K562 (cell line): ENCODE results near the gene NBEA. TPM values are rescaled to one million over a fixed set of nuclear protein-coding genes. Genes with fewer than 3 reads are reported as not detected.

Experiments used
- ATAC-seq: fragments of 200-7000 bp; cut with Tn5 transposase; 3 replicates; pipeline ENCODE4 v1.9.1; 2020; ENCODE audit warnings: moderate library complexity
- BruUV-seq: library from RNA; stranded (reverse); fragments of 400-500 nt; replicated peaks from 2 replicates; lab custom pipeline; 2021; lab: Mats Ljungman, UMichigan
- CTCF ChIA-PET: fragments of 300-600 bp; formaldehyde crosslinking; extraction: SDS; loops from one replicate; lab custom pipeline; 2021; ENCODE audit warnings: low intra/inter-chr PET ratio; lab: Yijun Ruan, JAX
- POLR2A ChIA-PET: fragments of 300-600, 350-650 bp; sonication (Branson Sonifier 250); formaldehyde crosslinking; extraction: SDS; loops from one replicate; lab custom pipeline; 2021; ENCODE audit warnings: antibody characterized with exemption, inconsistent platforms; lab: Yijun Ruan, JAX
- DNase-seq, 4 experiments: peaks; one replicate each; pipeline versions ENCODE4 v3.0.0 to v3.0.0-alpha.2; 2011 to 2018; ENCODE audit warnings: low spot score in 3 of 4, mixed read lengths in 3 of 4; ENCODE audit errors: extremely low read depth in 1 of 4
- FAIRE-seq: peaks from 2 replicates; lab custom pipeline; 2011; peaks lifted over from hg19 to GRCh38; lab: Jason Lieb, UNC
- H2AFZ ChIP-seq: 2 replicates; pipeline ENCODE4 v1.6.0; 2011; ENCODE audit warnings: low read depth, low read length, control low read depth, inconsistent platforms
- H3K27ac ChIP-seq: fragments of 200-600 bp; 3 replicates; pipeline ENCODE4 v1.8.0; 2011; ENCODE audit warnings: low read depth, mild to moderate bottlenecking, control low read depth, inconsistent platforms, low read length, moderate library complexity, mixed read lengths; ENCODE audit errors: extremely low read depth
- H3K27me3 ChIP-seq, 2 experiments: fragments of 300-600 bp in 1 of 2; 2 replicates in 1 of 2; 3 replicates in 1 of 2; pipeline versions ENCODE4 v1.6.0 to v1.8.0; 2011; ENCODE audit warnings: inconsistent platforms in 2 of 2, low read length in 2 of 2, mild to moderate bottlenecking in 1 of 2, mixed read lengths in 1 of 2, moderate library complexity in 1 of 2; ENCODE audit not compliant: control insufficient read depth in 2 of 2, insufficient read depth in 2 of 2
- H3K36me3 ChIP-seq: fragments of 300-600 bp; 3 replicates; pipeline ENCODE4 v1.8.0; 2011; ENCODE audit warnings: mild to moderate bottlenecking, low read length, inconsistent platforms; ENCODE audit not compliant: control insufficient read depth, insufficient read depth
- H3K4me1 ChIP-seq, 2 experiments: fragments of 200-600 bp in 1 of 2; replicated peaks in 1 of 2; 2 replicates in 1 of 2; 3 replicates in 1 of 2; pipeline versions ENCODE4 v1.5.1 to v1.8.0; 2011; ENCODE audit warnings: inconsistent platforms in 2 of 2, low read length in 2 of 2, mild to moderate bottlenecking in 1 of 2, mixed read lengths in 1 of 2, moderate library complexity in 1 of 2; ENCODE audit not compliant: control insufficient read depth in 2 of 2, insufficient read depth in 2 of 2
- H3K4me2 ChIP-seq: 2 replicates; pipeline ENCODE4 v1.6.1; 2011; ENCODE audit warnings: low read length, control low read depth, inconsistent platforms, mixed read lengths; ENCODE audit not compliant: insufficient read depth
- H3K4me3 ChIP-seq: fragments of 200-600 bp; sonication (generic), shearing (Covaris generic); 2 replicates; pipeline ENCODE4 v1.5.1; 2016; ENCODE audit warnings: control low read depth, inconsistent platforms
- H3K79me2 ChIP-seq: fragments of 200-600 bp; 3 replicates; pipeline ENCODE4 v1.8.0; 2011; ENCODE audit warnings: low read length, inconsistent platforms; ENCODE audit not compliant: control insufficient read depth, insufficient read depth
- H3K9ac ChIP-seq, 2 experiments: 2 replicates each; pipeline versions ENCODE4 v1.6.0 to v1.6.1; 2011; ENCODE audit warnings: low read depth in 2 of 2, low read length in 2 of 2, control low read depth in 1 of 2, inconsistent platforms in 1 of 2, mild to moderate bottlenecking in 1 of 2, mixed read lengths in 1 of 2; ENCODE audit not compliant: insufficient read depth in 1 of 2
- H3K9me1 ChIP-seq: one replicate; pipeline ENCODE4 v1.6.0; 2011; ENCODE audit warnings: inconsistent platforms, mild to moderate bottlenecking, low read length, moderate library complexity; ENCODE audit not compliant: control insufficient read depth, insufficient read depth
- H3K9me3 ChIP-seq: replicated peaks from 2 replicates; pipeline ENCODE4 v1.5.1; 2011; ENCODE audit warnings: low read depth, low read length, inconsistent platforms; ENCODE audit not compliant: control insufficient read depth, insufficient read depth
- H4K20me1 ChIP-seq: replicated peaks from 2 replicates; pipeline ENCODE4 v1.6.1; 2011; ENCODE audit warnings: low read length, inconsistent platforms, mixed read lengths; ENCODE audit not compliant: control insufficient read depth, insufficient read depth
- ELF2 ChIP-seq: fragments of 250-450 bp; sonication (Bioruptor Pico); IDR thresholded peaks from 2 replicates; pipeline ENCODE4 v1.5.0; 2021; ENCODE audit warnings: mild to moderate bottlenecking
- FOXJ3 ChIP-seq: sonication (generic); formaldehyde crosslinking; IDR thresholded peaks from 2 replicates; pipeline ENCODE4 v1.4.0; 2020; ENCODE audit warnings: mild to moderate bottlenecking, missing genetic modification reagents
- KLF16 ChIP-seq: IDR thresholded peaks from 2 replicates; pipeline ENCODE4 v1.6.1; 2016; ENCODE audit warnings: antibody characterized with exemption
- NBN ChIP-seq: fragments of 450-650 bp; IDR thresholded peaks from 2 replicates; pipeline ENCODE4 v1.6.1; 2016; ENCODE audit warnings: low read depth, mild to moderate bottlenecking
- PHTF2 ChIP-seq: fragments of 250-450 bp; sonication (Bioruptor Pico); IDR thresholded peaks from 2 replicates; pipeline ENCODE4 v1.5.0; 2021; ENCODE audit warnings: mild to moderate bottlenecking
- RUNX1 ChIP-seq: sonication (generic); IDR thresholded peaks from 2 replicates; pipeline ENCODE4 v1.6.1; 2016; ENCODE audit warnings: antibody characterized with exemption, low read depth
- TCF7L2 ChIP-seq: fragments of 150-350 bp; IDR thresholded peaks from 2 replicates; pipeline ENCODE4 v1.6.1; 2016; ENCODE audit warnings: low read depth, mild to moderate bottlenecking, low read length, moderate library complexity
- WHSC1 ChIP-seq: IDR thresholded peaks from one replicate; pipeline ENCODE4 v1.6.1; 2012; ENCODE audit warnings: low read length, control low read depth, inconsistent platforms
- ZNF431 ChIP-seq: sonication (generic); formaldehyde crosslinking; IDR thresholded peaks from 2 replicates; pipeline ENCODE4 v1.8.0; 2022; ENCODE audit warnings: mild to moderate bottlenecking, missing genetic modification reagents
- WGBS: fragments of 100-300 bp; shearing (Covaris generic); methylation state at CpG from one replicate; pipeline ENCODE4 v1.1.6; 2016; ENCODE audit warnings: low coverage, mixed read lengths; ENCODE audit not compliant: insufficient coverage; ENCODE audit errors: missing lambda C conversion rate; 5-methylcytosine and 5-hydroxymethylcytosine counted together
- in situ Hi-C: fragments of 300-500 bp; cut with MboI; formaldehyde crosslinking; loops from 4 replicates; pipeline ENCODE4 v1.15.0; 2018; ENCODE audit warnings: inconsistent platforms, mixed read lengths
- intact Hi-C: fragments of 100-400 bp; cut with micrococcal nuclease; formaldehyde crosslinking; loops from 2 replicates; pipeline ENCODE4 v1.14.2; 2022
- polyA plus RNA-seq, 8 experiments: library from polyadenylated mRNA; depleted of rRNA in 4 of 8; stranded (reverse) in 5 of 8; unstranded in 3 of 8; fragments of >200 nt; fragmentation: Nextera tagmentation in 2 of 8; fragmentation: Illumina TruSeq in 1 of 8; extraction: Ambion mirVana in 2 of 8; extraction: Trizol in 1 of 8; gene quantifications; 2 replicates each; pipeline versions ENCODE4 v1.2.1 to v1.2.3, GENCODE V29; 2011 to 2014; ENCODE audit warnings: inconsistent platforms in 1 of 8, missing spikeins in 1 of 8
- total RNA-seq, 7 experiments: library from RNA; depleted of rRNA in 6 of 7; stranded (reverse); fragments of >200 nt in 6 of 7; fragmentation: Illumina TruSeq in 2 of 7; extraction: Trizol in 2 of 7; gene quantifications; 2 replicates each; pipeline versions ENCODE4 v1.2.1 to v1.2.3, GENCODE V29; 2011 to 2021; ENCODE audit warnings: low replicate concordance in 1 of 7
- TF ChIP-seq, protein P1 (sequence below): fragments of 250-450 bp; sonication (Bioruptor Pico); IDR thresholded peaks from 2 replicates; pipeline ENCODE4 v1.5.0; 2021; ENCODE audit warnings: mild to moderate bottlenecking, borderline replicate concordance
- TF ChIP-seq, protein P2 (sequence below): fragments of 250-450 bp; sonication (Bioruptor Pico); IDR thresholded peaks from 2 replicates; pipeline ENCODE4 v1.4.0; 2020; ENCODE audit warnings: mild to moderate bottlenecking, moderate library complexity
- TF ChIP-seq, protein P3 (sequence below), 2 experiments: IDR thresholded peaks; 2 replicates each; pipeline ENCODE4 v1.6.1; 2012; ENCODE audit warnings: improper control_type of control experiment in 2 of 2, low read depth in 2 of 2, low read length in 2 of 2, borderline replicate concordance in 1 of 2

Gene NBEA
- total and polyA plus RNA-seq, 9 of the 15 experiments (the other 6 are each of a cell fraction or from before 2014, with no cell fraction given) = 0.03 to 0.94 (median 0.05) TPM; not detected in 2

DNA sequence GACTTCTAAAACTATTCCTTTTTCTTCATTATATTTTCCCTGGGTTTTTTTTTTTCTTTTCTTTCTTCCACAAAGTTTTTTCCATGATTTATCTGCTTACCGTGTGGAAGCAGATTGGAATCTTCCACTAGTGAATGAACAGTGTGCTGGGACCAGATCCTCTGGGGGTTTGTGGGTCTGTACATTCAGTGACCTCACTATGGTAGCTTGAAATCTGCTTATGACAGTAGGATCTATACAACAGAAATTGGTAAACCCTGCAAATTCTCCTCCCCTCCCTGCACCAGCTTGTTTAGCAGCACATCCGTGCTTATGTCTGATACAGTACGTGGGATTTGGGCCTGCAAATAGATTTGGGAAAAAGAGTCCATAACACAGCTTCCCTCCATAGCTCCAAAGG lies 560.4 kb downstream of the NBEA start:
- WGBS = 0% methylated on average over 3 of the region's 3 CpGs
- FAIRE-seq = no peak
- POLR2A ChIA-PET = no interaction called here
- TF ChIP-seq, protein P1, sequence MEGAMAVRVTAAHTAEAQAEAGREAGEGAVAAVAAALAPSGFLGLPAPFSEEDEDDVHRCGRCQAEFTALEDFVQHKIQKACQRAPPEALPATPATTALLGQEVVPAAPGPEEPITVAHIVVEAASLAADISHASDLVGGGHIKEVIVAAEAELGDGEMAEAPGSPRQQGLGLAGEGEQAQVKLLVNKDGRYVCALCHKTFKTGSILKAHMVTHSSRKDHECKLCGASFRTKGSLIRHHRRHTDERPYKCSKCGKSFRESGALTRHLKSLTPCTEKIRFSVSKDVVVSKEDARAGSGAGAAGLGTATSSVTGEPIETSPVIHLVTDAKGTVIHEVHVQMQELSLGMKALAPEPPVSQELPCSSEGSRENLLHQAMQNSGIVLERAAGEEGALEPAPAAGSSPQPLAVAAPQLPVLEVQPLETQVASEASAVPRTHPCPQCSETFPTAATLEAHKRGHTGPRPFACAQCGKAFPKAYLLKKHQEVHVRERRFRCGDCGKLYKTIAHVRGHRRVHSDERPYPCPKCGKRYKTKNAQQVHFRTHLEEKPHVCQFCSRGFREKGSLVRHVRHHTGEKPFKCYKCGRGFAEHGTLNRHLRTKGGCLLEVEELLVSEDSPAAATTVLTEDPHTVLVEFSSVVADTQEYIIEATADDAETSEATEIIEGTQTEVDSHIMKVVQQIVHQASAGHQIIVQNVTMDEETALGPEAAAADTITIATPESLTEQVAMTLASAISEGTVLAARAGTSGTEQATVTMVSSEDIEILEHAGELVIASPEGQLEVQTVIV = no peak
- TF ChIP-seq, protein P2, sequence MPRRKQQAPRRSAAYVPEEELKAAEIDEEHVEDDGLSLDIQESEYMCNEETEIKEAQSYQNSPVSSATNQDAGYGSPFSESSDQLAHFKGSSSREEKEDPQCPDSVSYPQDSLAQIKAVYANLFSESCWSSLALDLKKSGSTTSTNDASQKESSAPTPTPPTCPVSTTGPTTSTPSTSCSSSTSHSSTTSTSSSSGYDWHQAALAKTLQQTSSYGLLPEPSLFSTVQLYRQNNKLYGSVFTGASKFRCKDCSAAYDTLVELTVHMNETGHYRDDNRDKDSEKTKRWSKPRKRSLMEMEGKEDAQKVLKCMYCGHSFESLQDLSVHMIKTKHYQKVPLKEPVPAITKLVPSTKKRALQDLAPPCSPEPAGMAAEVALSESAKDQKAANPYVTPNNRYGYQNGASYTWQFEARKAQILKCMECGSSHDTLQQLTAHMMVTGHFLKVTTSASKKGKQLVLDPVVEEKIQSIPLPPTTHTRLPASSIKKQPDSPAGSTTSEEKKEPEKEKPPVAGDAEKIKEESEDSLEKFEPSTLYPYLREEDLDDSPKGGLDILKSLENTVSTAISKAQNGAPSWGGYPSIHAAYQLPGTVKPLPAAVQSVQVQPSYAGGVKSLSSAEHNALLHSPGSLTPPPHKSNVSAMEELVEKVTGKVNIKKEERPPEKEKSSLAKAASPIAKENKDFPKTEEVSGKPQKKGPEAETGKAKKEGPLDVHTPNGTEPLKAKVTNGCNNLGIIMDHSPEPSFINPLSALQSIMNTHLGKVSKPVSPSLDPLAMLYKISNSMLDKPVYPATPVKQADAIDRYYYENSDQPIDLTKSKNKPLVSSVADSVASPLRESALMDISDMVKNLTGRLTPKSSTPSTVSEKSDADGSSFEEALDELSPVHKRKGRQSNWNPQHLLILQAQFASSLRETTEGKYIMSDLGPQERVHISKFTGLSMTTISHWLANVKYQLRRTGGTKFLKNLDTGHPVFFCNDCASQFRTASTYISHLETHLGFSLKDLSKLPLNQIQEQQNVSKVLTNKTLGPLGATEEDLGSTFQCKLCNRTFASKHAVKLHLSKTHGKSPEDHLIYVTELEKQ = no peak
- TF ChIP-seq ELF2 (CRISPR knock-in tag) (no peak), RUNX1 (no peak), KLF16 (no peak), NBN (no peak), ZNF431 (CRISPR knock-in tag) (no peak), PHTF2 (CRISPR knock-in tag) (no peak), WHSC1 (no peak), FOXJ3 (no peak), TCF7L2 (no peak)
- TF ChIP-seq, protein P3, sequence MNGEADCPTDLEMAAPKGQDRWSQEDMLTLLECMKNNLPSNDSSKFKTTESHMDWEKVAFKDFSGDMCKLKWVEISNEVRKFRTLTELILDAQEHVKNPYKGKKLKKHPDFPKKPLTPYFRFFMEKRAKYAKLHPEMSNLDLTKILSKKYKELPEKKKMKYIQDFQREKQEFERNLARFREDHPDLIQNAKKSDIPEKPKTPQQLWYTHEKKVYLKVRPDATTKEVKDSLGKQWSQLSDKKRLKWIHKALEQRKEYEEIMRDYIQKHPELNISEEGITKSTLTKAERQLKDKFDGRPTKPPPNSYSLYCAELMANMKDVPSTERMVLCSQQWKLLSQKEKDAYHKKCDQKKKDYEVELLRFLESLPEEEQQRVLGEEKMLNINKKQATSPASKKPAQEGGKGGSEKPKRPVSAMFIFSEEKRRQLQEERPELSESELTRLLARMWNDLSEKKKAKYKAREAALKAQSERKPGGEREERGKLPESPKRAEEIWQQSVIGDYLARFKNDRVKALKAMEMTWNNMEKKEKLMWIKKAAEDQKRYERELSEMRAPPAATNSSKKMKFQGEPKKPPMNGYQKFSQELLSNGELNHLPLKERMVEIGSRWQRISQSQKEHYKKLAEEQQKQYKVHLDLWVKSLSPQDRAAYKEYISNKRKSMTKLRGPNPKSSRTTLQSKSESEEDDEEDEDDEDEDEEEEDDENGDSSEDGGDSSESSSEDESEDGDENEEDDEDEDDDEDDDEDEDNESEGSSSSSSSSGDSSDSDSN (IDR thresholded peaks at IDR 0.05; ENCODE audit: borderline replicate concordance in 1 of 2, low read depth in 2 of 2, low read length in 2 of 2) = no peak

More for the DNA sequence above, 560.4 kb downstream of the NBEA start:
- Histone ChIP-seq H2AFZ (no peak overlapping the region), H3K79me2 (no peaks in the 10 kb centered on the region), H3K27ac (no peak overlapping the region), H3K4me1 (no peaks in the 10 kb centered on the region), H3K9me1 (no peaks in the 10 kb centered on the region), H3K9me3 (no peaks in the 10 kb centered on the region), H3K36me3 (no peaks in the 10 kb centered on the region), H3K9ac (no peak overlapping the region), H4K20me1 (no peaks in the 10 kb centered on the region), H3K4me3 (no peak overlapping the region), H3K4me2 (no peak overlapping the region), H3K27me3 (no peaks in the 10 kb centered on the region)
- CTCF ChIA-PET = no interaction called here
- ATAC-seq (no peak), DNase-seq (no peak)
- in situ Hi-C loops = no loop called here
- intact Hi-C loops = no loop called here
- BruUV-seq = no TSS peak
